Activated CD4-positive, alpha-beta T cell treated with anti-CD3 and anti-CD28 coated beads, Interleukin-2, amount 10 ng/mL, durations not matched to agents 7 days and 5 days (primary cell): ENCODE data around the gene PYCARD. TPM values are rescaled to one million over a fixed set of nuclear protein-coding genes. Genes with fewer than 3 reads are reported as not detected.
"Not testable (repeated sequence)": the region's sequence is repeated elsewhere in the genome, so short reads cannot be mapped to it uniquely, and the experiment has no call there.

Source experiments
- CTCF ChIA-PET: fragments of 350-600 bp; sonication (Branson Sonifier 250); formaldehyde crosslinking; loops from one replicate; lab custom pipeline; 2021; ENCODE audit warnings: antibody characterized with exemption; lab: Charles Lee
- POLR2A ChIA-PET: fragments of 350-600 bp; sonication (Branson Sonifier 250); formaldehyde crosslinking; loops from one replicate; lab custom pipeline; 2021; ENCODE audit warnings: antibody characterized with exemption; lab: Charles Lee
- DNase-seq: peaks from one replicate; pipeline ENCODE4 v3.0.0-alpha.2; 2020
- H3K27ac Mint-ChIP-seq: one replicate; pipeline ENCODE4 v1.8.0; 2021; ENCODE audit warnings: mild to moderate bottlenecking, moderate library complexity, mixed read lengths
- H3K27me3 Mint-ChIP-seq: one replicate; pipeline ENCODE4 v1.8.0; 2021; ENCODE audit warnings: mixed read lengths
- H3K36me3 Mint-ChIP-seq: one replicate; pipeline ENCODE4 v1.8.0; 2021; ENCODE audit warnings: low read depth, mixed read lengths
- H3K4me1 Mint-ChIP-seq: one replicate; pipeline ENCODE4 v1.8.0; 2021; ENCODE audit warnings: mixed read lengths
- H3K4me3 Mint-ChIP-seq: one replicate; pipeline ENCODE4 v1.8.0; 2021; ENCODE audit warnings: mild to moderate bottlenecking, moderate library complexity, mixed read lengths
- H3K9me3 Mint-ChIP-seq: one replicate; pipeline ENCODE4 v1.8.0; 2021; ENCODE audit warnings: mixed read lengths
- total RNA-seq, 2 experiments: library from RNA; stranded (reverse); gene quantifications; one replicate each; pipeline ENCODE4 v1.2.3, GENCODE V29; 2021

Gene PYCARD
- total RNA-seq = 10 to 100 TPM; 66.8 to 68.0 TPM

GRCh38 chr16:31202414-31203375 is at the start of gene PYCARD:
TSS of gene PYCARD (minus strand) at chr16:31202760. CDS start at chr16:31202690, 70 bp downstream.
- no peaks in the 10 kb centered on the region for H3K9me3 Mint-ChIP-seq
- peak; percentile 46 for DNase-seq
- H3K4me3 Mint-ChIP-seq = peak within 1 kb of the TSS; percentile 87
- peaks cover 5% of the 10 kb centered on the region for H3K27me3 Mint-ChIP-seq
- CTCF ChIA-PET = interaction anchor here (0.6 to 2.8 kb wide), 12 partner anchors 9 to 1414 kb away, joined by 3 to 12 read pairs (median 3); partner anchors contain the start of genes PYDC1 and ZNF843
- H3K27ac Mint-ChIP-seq = peak within 1 kb of the TSS; percentile 91
- H3K36me3 Mint-ChIP-seq = peaks cover 24% of the 10 kb centered on the region
- H3K4me1 Mint-ChIP-seq = peaks cover 59% of the 10 kb centered on the region
- POLR2A ChIA-PET = interaction anchor here (0.6 to 0.9 kb wide), 3 partner anchors 22 to 240 kb away, joined by 3 to 9 read pairs (median 3); partner anchors contain the start of gene ZNF843

- H3K4me3 Mint-ChIP-seq = no peak overlapping the region
- CTCF ChIA-PET = interaction anchor here (0.6 to 1.6 kb wide), 2 partner anchors 8 to 90 kb away, joined by 3 to 5 read pairs; no protein-coding TSS in a partner anchor
Measured at GRCh38 chr16:31251435-31251834, 48.9 kb upstream of the PYCARD start.

GRCh38 chr16:31250782-31251384 is 48.3 kb upstream of the PYCARD start:
- H3K27me3 Mint-ChIP-seq = peaks cover 1% of the 10 kb centered on the region
- CTCF ChIA-PET = no interaction called here
- peak; percentile 22 for DNase-seq
- peaks cover 54% of the 10 kb centered on the region for H3K4me1 Mint-ChIP-seq
- peak overlapping the region; percentile 87 for H3K27ac Mint-ChIP-seq
- POLR2A ChIA-PET = interaction anchor here (0.6 kb wide), 1 partner anchor 43 kb away, joined by 3 read pairs; no protein-coding TSS in a partner anchor
- no peaks in the 10 kb centered on the region for H3K9me3 Mint-ChIP-seq
- H3K4me3 Mint-ChIP-seq = peak overlapping the region; percentile 6
- peaks cover 20% of the 10 kb centered on the region for H3K36me3 Mint-ChIP-seq

More at GRCh38 chr16:31251435-31251834, 48.9 kb upstream of the PYCARD start:
- no peaks in the 10 kb centered on the region for H3K9me3 Mint-ChIP-seq
- DNase-seq = no peak
- no peaks in the 10 kb centered on the region for H3K27me3 Mint-ChIP-seq
- peak overlapping the region; percentile 87 for H3K27ac Mint-ChIP-seq
- peaks cover 54% of the 10 kb centered on the region for H3K4me1 Mint-ChIP-seq
- POLR2A ChIA-PET = no interaction called here
- H3K36me3 Mint-ChIP-seq = peaks cover 20% of the 10 kb centered on the region

GRCh38 chr16:31248344-31248743 is 45.8 kb upstream of the PYCARD start:
- Mint-ChIP-seq H3K36me3 (peaks cover 16% of the 10 kb centered on the region), H3K4me1 (peaks cover 37% of the 10 kb centered on the region), H3K27ac (no peak overlapping the region), H3K9me3 (no peaks in the 10 kb centered on the region), H3K27me3 (peaks cover 3% of the 10 kb centered on the region), H3K4me3 (no peak overlapping the region)
- POLR2A ChIA-PET = no interaction called here
- DNase-seq = no peak
- CTCF ChIA-PET = interaction anchor here (0.6 to 3.6 kb wide), 4 partner anchors 11 to 23 kb away, joined by 4 to 11 read pairs (median 6); no protein-coding TSS in a partner anchor

- Mint-ChIP-seq H3K27me3 (peaks cover 4% of the 10 kb centered on the region), H3K4me1 (peaks cover 16% of the 10 kb centered on the region)
Measured at GRCh38 chr16:31246296-31246695, 43.7 kb upstream of the PYCARD start.

GRCh38 chr16:31245598-31245997 is 43.0 kb upstream of the PYCARD start:
- POLR2A ChIA-PET, H3K4me1 Mint-ChIP-seq, H3K9me3 Mint-ChIP-seq, H3K36me3 Mint-ChIP-seq, H3K27me3 Mint-ChIP-seq, DNase-seq, H3K4me3 Mint-ChIP-seq, H3K27ac Mint-ChIP-seq: not testable (repeated sequence)
- CTCF ChIA-PET = interaction anchor here (3.6 kb wide), 1 partner anchor 11 kb away, joined by 11 read pairs; no protein-coding TSS in a partner anchor

More at GRCh38 chr16:31246296-31246695, 43.7 kb upstream of the PYCARD start:
- Mint-ChIP-seq H3K36me3 (peaks cover 6% of the 10 kb centered on the region), H3K4me3 (no peak overlapping the region), H3K27ac (no peak overlapping the region), H3K9me3 (no peaks in the 10 kb centered on the region)
- POLR2A ChIA-PET = no interaction called here
- no peak for DNase-seq
- CTCF ChIA-PET = interaction anchor here (1.0 to 3.6 kb wide), 2 partner anchors 12 kb away, joined by 4 to 11 read pairs; no protein-coding TSS in a partner anchor

- H3K9me3 Mint-ChIP-seq = no peaks in the 10 kb centered on the region
- peaks cover 4% of the 10 kb centered on the region for H3K27me3 Mint-ChIP-seq
- ChIA-PET POLR2A (interaction anchor here (0.7 kb wide), 1 partner anchor 106 kb away, joined by 4 read pairs; no protein-coding TSS in a partner anchor), CTCF (interaction anchor here (0.5 to 1.6 kb wide), 7 partner anchors 8 to 440 kb away, joined by 3 to 5 read pairs (median 3); partner anchors contain the start of gene KAT8)
- no peaks in the 10 kb centered on the region for H3K4me1 Mint-ChIP-seq
- H3K4me3 Mint-ChIP-seq = no peak overlapping the region
- H3K27ac Mint-ChIP-seq = no peak overlapping the region
- DNase-seq = no peak
- H3K36me3 Mint-ChIP-seq = no peaks in the 10 kb centered on the region
Measured at GRCh38 chr16:31243734-31244670, 41.4 kb upstream of the PYCARD start.

GRCh38 chr16:31242206-31242605 is 39.6 kb upstream of the PYCARD start:
- CTCF ChIA-PET = no interaction called here
- Mint-ChIP-seq H3K27ac (no peak overlapping the region), H3K4me1 (no peaks in the 10 kb centered on the region)

GRCh38 chr16:31238041-31238440 is 35.5 kb upstream of the PYCARD start:
- DNase-seq = no peak
- POLR2A ChIA-PET = no interaction called here
- CTCF ChIA-PET = interaction anchor here (1.2 kb wide), 1 partner anchor 35 kb away, joined by 3 read pairs; the partner anchor contains the start of gene PYCARD
- Mint-ChIP-seq H3K27me3 (peaks cover 6% of the 10 kb centered on the region), H3K36me3 (no peaks in the 10 kb centered on the region), H3K27ac (no peak overlapping the region), H3K4me3 (no peak overlapping the region), H3K9me3 (peaks cover 5% of the 10 kb centered on the region), H3K4me1 (peaks cover 3% of the 10 kb centered on the region)

More at GRCh38 chr16:31242206-31242605, 39.6 kb upstream of the PYCARD start:
- Mint-ChIP-seq H3K4me3 (no peak overlapping the region), H3K9me3 (no peaks in the 10 kb centered on the region), H3K27me3 (peaks cover 4% of the 10 kb centered on the region), H3K36me3 (no peaks in the 10 kb centered on the region)
- no peak for DNase-seq
- POLR2A ChIA-PET = no interaction called here

- CTCF ChIA-PET = interaction anchor here (0.6 to 1.0 kb wide), 2 partner anchors 13 to 84 kb away, joined by 3 read pairs; partner anchors contain the start of gene PYDC1
- H3K27me3 Mint-ChIP-seq = peaks cover 3% of the 10 kb centered on the region
- H3K27ac Mint-ChIP-seq = no peak overlapping the region
- POLR2A ChIA-PET = no interaction called here
- H3K36me3 Mint-ChIP-seq = no peaks in the 10 kb centered on the region
- H3K4me3 Mint-ChIP-seq = no peak overlapping the region
- no peak for DNase-seq
- H3K4me1 Mint-ChIP-seq = no peaks in the 10 kb centered on the region
- peaks cover 4% of the 10 kb centered on the region for H3K9me3 Mint-ChIP-seq
Measured at GRCh38 chr16:31229501-31229900, 26.9 kb upstream of the PYCARD start.

GRCh38 chr16:31228206-31228605 is 25.6 kb upstream of the PYCARD start:
- H3K4me1 Mint-ChIP-seq = no peaks in the 10 kb centered on the region
- CTCF ChIA-PET = interaction anchor here (0.6 to 2.2 kb wide), 7 partner anchors 11 to 114 kb away, joined by 3 to 9 read pairs (median 3); partner anchors contain the start of gene PYDC1
- no peak overlapping the region for H3K27ac Mint-ChIP-seq
- no peak for DNase-seq
- H3K36me3 Mint-ChIP-seq = no peaks in the 10 kb centered on the region
- peaks cover 3% of the 10 kb centered on the region for H3K27me3 Mint-ChIP-seq
- POLR2A ChIA-PET = no interaction called here
- H3K4me3 Mint-ChIP-seq = no peak overlapping the region
- no peaks in the 10 kb centered on the region for H3K9me3 Mint-ChIP-seq
